ENCODE results near the gene ADGRE3. TPM values are rescaled to one million over a fixed set of nuclear protein-coding genes. Genes with fewer than 3 reads are reported as not detected.
"Not testable (repeated sequence)": the region's sequence is repeated elsewhere in the genome, so short reads cannot be mapped to it uniquely, and the experiment has no call there.

The ADGRE3 gene
- total and polyA plus RNA-seq, 7 donors: 0.11 to 0.27 TPM; not detected in 5

- Histone ChIP-seq H3K27ac (no peak overlapping the region), H3K36me3 (ENCODE audit: insufficient read depth in 1 of 2, low read depth in 1 of 2) (no peaks in the 10 kb centered on the region), H3K27me3 (ENCODE audit: insufficient read depth in 3 of 3, low read length in 2 of 3) (no peaks in the 10 kb centered on the region), H3K4me3 (no peak overlapping the region), H3K4me1 (no peaks in the 10 kb centered on the region), H3K9me3 (peaks cover 2% of the 10 kb centered on the region)
- 72 to 83% (median 79%) methylated on average over 2 of the region's 2 CpGs for WGBS, 3 donors
- ATAC-seq: no peak
- DNase-seq: no peak
- intact Hi-C loops (cut with DNase I): no loop called here
- no peak for TF ChIP-seq CTCF (IDR thresholded peaks at IDR 0.05)
Observed at GRCh38 chr19:14603990-14604387, 70.7 kb downstream of the ADGRE3 start.

- no peaks in the 10 kb centered on the region for H3K36me3 ChIP-seq (ENCODE audit: insufficient read depth in 1 of 2, low read depth in 1 of 2)
- WGBS, 3 donors: 87 to 88% (median 87%) methylated on average over 8 of the region's 8 CpGs
- H3K4me3 ChIP-seq: no peak overlapping the region
- TF ChIP-seq CTCF (IDR thresholded peaks at IDR 0.05): no peak
- no peaks in the 10 kb centered on the region for H3K4me1 ChIP-seq
- peaks cover 2% of the 10 kb centered on the region for H3K9me3 ChIP-seq
- peaks cover 0 to 3% (median 0%) of the 10 kb centered on the region in 3 donors for H3K27me3 ChIP-seq (ENCODE audit: insufficient read depth in 3 of 3, low read length in 2 of 3)
- no peak for ATAC-seq
- no peak overlapping the region for H3K27ac ChIP-seq
- intact Hi-C loops (cut with DNase I): no loop called here
- DNase-seq: no peak
Observed at GRCh38 chr19:14599548-14600147, 75.0 kb downstream of the ADGRE3 start.

DNA sequence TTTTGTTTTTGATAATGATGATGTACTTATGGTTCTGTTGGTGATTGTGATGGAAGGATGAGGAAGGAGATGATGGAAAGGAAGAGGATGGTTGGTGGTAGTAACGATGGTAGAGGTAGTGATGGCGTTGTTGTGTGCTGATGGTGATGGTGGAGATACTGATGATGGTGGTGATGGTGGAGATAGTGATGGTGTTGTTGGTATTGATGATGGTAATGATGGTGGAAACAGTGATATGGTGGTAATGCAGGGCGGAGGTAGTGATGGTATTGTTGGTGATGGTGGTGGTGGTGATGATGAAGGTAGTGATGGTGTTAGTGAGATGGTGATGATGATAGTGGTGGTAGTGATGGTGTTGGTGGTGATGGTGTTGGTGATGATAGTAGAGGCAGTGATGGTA, 79.1 kb downstream of the ADGRE3 start:
- Histone ChIP-seq H3K27ac (no peak overlapping the region), H3K4me1 (no peaks in the 10 kb centered on the region), H3K36me3 (ENCODE audit: insufficient read depth in 1 of 2, low read depth in 1 of 2) (no peaks in the 10 kb centered on the region), H3K27me3 (ENCODE audit: insufficient read depth in 3 of 3, low read length in 2 of 3) (peaks cover 0 to 9% (median 0%) of the 10 kb centered on the region in 3 donors), H3K9me3 (no peaks in the 10 kb centered on the region), H3K4me3 (no peak overlapping the region)
- ATAC-seq: no peak
- intact Hi-C loops (cut with DNase I): no loop called here
- no peak for TF ChIP-seq CTCF (IDR thresholded peaks at IDR 0.05)
- WGBS, 3 donors: 80 to 85% (median 84%) methylated on average over 3 of the region's 3 CpGs
- no peak for DNase-seq

DNA sequence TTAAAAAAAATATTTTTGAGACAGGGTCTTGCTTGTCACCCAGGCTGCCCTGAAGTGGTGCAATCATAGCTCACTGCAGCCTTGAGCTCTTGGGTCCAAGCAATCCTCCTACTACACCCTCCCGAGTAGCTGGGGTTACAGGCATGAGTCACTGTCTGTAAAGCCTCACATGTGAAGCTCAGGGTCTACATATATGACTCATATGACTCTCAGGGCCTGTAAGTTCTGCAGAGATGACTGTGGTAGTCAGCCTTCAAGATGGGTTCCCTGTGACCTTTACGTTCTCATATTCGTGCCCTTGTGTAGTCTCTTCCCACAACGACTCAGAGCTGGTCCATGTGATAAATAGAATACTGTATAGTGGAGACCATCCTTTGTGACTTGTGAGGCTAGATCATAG, 85.2 kb downstream of the ADGRE3 start:
- H3K27ac ChIP-seq; intact Hi-C loops (cut with DNase I); H3K36me3 ChIP-seq (ENCODE audit: insufficient read depth in 1 of 2, low read depth in 1 of 2); H3K9me3 ChIP-seq; H3K4me1 ChIP-seq; H3K4me3 ChIP-seq; DNase-seq; ATAC-seq: not testable (repeated sequence)
- H3K27me3 ChIP-seq (ENCODE audit: insufficient read depth in 3 of 3, low read length in 2 of 3): peaks cover 0 to 11% (median 0%) of the 10 kb centered on the region in 3 donors
- WGBS, 3 donors: 67 to 77% (median 72%) methylated on average over 3 to 4 of the region's 4 CpGs

DNA sequence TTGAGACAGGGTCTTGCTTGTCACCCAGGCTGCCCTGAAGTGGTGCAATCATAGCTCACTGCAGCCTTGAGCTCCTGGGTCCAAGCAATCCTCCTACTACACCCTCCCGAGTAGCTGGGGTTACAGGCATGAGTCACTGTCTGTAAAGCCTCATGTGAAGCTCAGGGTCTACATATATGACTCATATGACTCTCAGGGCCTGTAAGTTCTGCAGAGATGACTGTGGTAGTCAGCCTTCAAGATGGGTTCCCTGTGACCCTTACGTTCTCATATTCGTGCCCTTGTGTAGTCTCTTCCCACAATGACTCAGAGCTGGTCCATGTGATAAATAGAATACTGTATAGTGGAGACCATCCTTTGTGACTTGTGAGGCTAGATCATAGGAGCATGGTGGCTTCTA, 89.5 kb downstream of the ADGRE3 start:
- H3K4me3 ChIP-seq; DNase-seq; intact Hi-C loops (cut with DNase I); H3K9me3 ChIP-seq; H3K27ac ChIP-seq; H3K27me3 ChIP-seq (ENCODE audit: insufficient read depth in 3 of 3, low read length in 2 of 3); H3K36me3 ChIP-seq (ENCODE audit: insufficient read depth in 1 of 2, low read depth in 1 of 2); ATAC-seq; H3K4me1 ChIP-seq: not testable (repeated sequence)
- WGBS, 3 donors: 66 to 73% (median 67%) methylated on average over 3 of the region's 3 CpGs

GRCh38 chr19:14584372-14584771, 90.3 kb downstream of the ADGRE3 start:
- H3K4me3 ChIP-seq; H3K4me1 ChIP-seq; ATAC-seq; H3K27me3 ChIP-seq (ENCODE audit: insufficient read depth in 3 of 3, low read length in 2 of 3); H3K9me3 ChIP-seq; H3K36me3 ChIP-seq (ENCODE audit: insufficient read depth in 1 of 2, low read depth in 1 of 2); DNase-seq; H3K27ac ChIP-seq; intact Hi-C loops (cut with DNase I): not testable (repeated sequence)
- 89 to 94% (median 90%) methylated on average over 4 of the region's 5 CpGs for WGBS, 3 donors
